Measurements from ENCODE around the gene MAMLD1.
"Not testable (repeated sequence)": the region's sequence is repeated elsewhere in the genome, so short reads cannot be mapped to it uniquely, and the experiment has no call there.

The MAMLD1 gene

DNA sequence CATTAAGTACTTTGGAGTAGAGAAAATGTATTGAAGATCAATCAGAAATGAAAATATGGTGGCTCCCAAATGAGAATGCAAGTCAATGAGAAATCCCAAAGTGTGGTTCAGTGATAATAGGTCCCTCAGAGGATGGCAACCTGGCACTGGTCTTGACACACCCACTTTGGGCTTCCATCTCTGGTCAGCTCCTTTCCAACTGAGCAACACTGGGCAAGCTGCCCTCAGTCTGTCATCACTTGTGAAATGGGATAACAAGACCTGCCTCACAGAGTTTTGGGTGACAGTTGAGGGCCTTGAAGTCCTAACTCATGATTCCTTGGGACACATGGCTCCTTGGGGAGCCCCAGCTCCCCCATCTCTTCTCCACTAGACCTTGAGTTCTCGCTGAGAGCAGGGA is 29.0 kb upstream of the MAMLD1 start:
- H3K36me3 ChIP-seq (ENCODE audit: control insufficient read depth, low read depth, low read length): no peaks in the 10 kb centered on the region
- H3K4me1 ChIP-seq (ENCODE audit: control insufficient read depth, low read depth, low read length): no peaks in the 10 kb centered on the region
- no peak overlapping the region for H3K4me3 ChIP-seq (ENCODE audit: low read length)
- peaks cover 8% of the 10 kb centered on the region for H3K9me3 ChIP-seq (ENCODE audit: control insufficient read depth, low read depth, low read length)
- no peaks in the 10 kb centered on the region for H3K27me3 ChIP-seq (ENCODE audit: control insufficient read depth, insufficient read depth, low read length)
- no peak overlapping the region for H3K27ac ChIP-seq (ENCODE audit: low read length)
- H3K9ac ChIP-seq (ENCODE audit: low read length): no peak overlapping the region

- no peaks in the 10 kb centered on the region for H3K27me3 ChIP-seq (ENCODE audit: control insufficient read depth, insufficient read depth, low read length)
- H3K4me1 ChIP-seq (ENCODE audit: control insufficient read depth, low read depth, low read length): no peaks in the 10 kb centered on the region
- no peak overlapping the region for H3K4me3 ChIP-seq (ENCODE audit: low read length)
- no peaks in the 10 kb centered on the region for H3K36me3 ChIP-seq (ENCODE audit: control insufficient read depth, low read depth, low read length)
- peaks cover 8% of the 10 kb centered on the region for H3K9me3 ChIP-seq (ENCODE audit: control insufficient read depth, low read depth, low read length)
- H3K9ac ChIP-seq (ENCODE audit: low read length): no peak overlapping the region
- no peak overlapping the region for H3K27ac ChIP-seq (ENCODE audit: low read length)
Observed at GRCh38 chrX:150334981-150335380, 28.1 kb upstream of the MAMLD1 start.

DNA sequence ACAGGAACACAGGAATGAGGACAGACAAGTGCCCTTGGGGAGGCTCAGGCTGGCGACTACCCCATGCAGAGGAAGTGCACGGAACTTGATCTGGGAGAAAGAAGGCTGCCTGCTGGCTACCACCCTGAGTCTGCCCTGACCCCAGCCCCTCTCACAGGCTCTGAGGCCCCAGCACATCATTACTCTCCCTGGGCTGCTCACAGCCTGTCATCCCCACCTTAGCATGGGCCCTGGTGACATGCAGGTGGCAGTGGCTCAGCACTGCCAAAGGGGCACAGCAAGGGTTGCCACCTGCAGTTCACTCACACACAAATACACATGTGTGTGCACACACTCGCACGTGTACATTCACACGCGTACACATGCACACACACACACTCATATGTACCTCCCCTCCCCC is 26.1 kb upstream of the MAMLD1 start:
- Histone ChIP-seq H3K27me3 (ENCODE audit: control insufficient read depth, insufficient read depth, low read length) (no peaks in the 10 kb centered on the region), H3K27ac (ENCODE audit: low read length) (no peak overlapping the region), H3K4me3 (ENCODE audit: low read length) (no peak overlapping the region), H3K4me1 (ENCODE audit: control insufficient read depth, low read depth, low read length) (no peaks in the 10 kb centered on the region), H3K36me3 (ENCODE audit: control insufficient read depth, low read depth, low read length) (no peaks in the 10 kb centered on the region), H3K9ac (ENCODE audit: low read length) (no peak overlapping the region), H3K9me3 (ENCODE audit: control insufficient read depth, low read depth, low read length) (peaks cover 8% of the 10 kb centered on the region)

- Histone ChIP-seq H3K27me3 (ENCODE audit: control insufficient read depth, insufficient read depth, low read length) (no peaks in the 10 kb centered on the region), H3K4me3 (ENCODE audit: low read length) (no peak overlapping the region), H3K4me1 (ENCODE audit: control insufficient read depth, low read depth, low read length) (no peaks in the 10 kb centered on the region), H3K9ac (ENCODE audit: low read length) (no peak overlapping the region), H3K27ac (ENCODE audit: low read length) (no peak overlapping the region), H3K36me3 (ENCODE audit: control insufficient read depth, low read depth, low read length) (no peaks in the 10 kb centered on the region), H3K9me3 (ENCODE audit: control insufficient read depth, low read depth, low read length) (peaks cover 8% of the 10 kb centered on the region)
Observed at GRCh38 chrX:150337536-150337935, 25.6 kb upstream of the MAMLD1 start.

DNA sequence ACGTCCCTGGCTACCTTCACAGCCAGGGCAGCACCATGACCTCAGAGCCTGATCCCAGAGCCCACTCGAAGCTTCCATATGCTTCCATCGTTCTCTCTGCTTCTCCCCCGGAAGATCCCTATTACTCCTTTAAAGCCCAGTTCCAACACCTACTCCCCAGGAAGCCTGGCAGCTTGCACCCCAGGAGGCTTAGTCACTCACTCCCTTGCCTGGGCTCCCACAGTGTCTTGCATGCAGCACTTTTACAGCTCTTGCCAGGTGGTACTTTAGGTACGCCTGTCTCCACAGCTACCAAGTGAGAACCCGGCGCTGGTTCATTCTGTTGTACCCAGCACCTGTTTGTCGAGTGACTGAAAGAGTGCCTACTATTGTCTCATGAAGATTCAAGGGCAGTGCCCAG is 24.5 kb upstream of the MAMLD1 start:
- H3K4me3 ChIP-seq (ENCODE audit: low read length): no peak overlapping the region
- H3K27ac ChIP-seq (ENCODE audit: low read length): no peak overlapping the region
- no peaks in the 10 kb centered on the region for H3K36me3 ChIP-seq (ENCODE audit: control insufficient read depth, low read depth, low read length)
- H3K4me1 ChIP-seq (ENCODE audit: control insufficient read depth, low read depth, low read length): no peaks in the 10 kb centered on the region
- H3K9ac ChIP-seq (ENCODE audit: low read length): no peak overlapping the region
- H3K27me3 ChIP-seq (ENCODE audit: control insufficient read depth, insufficient read depth, low read length): no peaks in the 10 kb centered on the region
- H3K9me3 ChIP-seq (ENCODE audit: control insufficient read depth, low read depth, low read length): peaks cover 5% of the 10 kb centered on the region

DNA sequence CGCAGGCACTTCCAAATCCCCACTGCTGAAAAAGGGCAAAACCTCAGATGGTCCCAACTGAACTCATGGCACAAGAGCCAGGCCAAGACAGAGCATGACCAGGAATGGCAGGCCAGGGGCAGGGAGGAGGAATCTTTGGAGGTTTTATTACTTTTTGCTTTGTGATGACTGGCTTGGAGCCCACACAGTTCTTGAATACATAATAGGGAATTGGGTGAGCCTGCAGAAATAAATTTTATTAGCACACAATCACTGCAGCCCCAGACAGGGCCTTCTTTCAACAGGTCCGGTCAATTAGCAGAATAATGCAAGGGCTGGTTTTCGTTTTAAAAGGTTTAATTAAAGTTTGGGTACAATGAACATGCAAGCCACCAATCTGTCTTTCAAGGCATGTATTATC is 23.4 kb upstream of the MAMLD1 start:
- H3K36me3 ChIP-seq (ENCODE audit: control insufficient read depth, low read depth, low read length): no peaks in the 10 kb centered on the region
- no peaks in the 10 kb centered on the region for H3K27me3 ChIP-seq (ENCODE audit: control insufficient read depth, insufficient read depth, low read length)
- peaks cover 5% of the 10 kb centered on the region for H3K9me3 ChIP-seq (ENCODE audit: control insufficient read depth, low read depth, low read length)
- no peak overlapping the region for H3K4me3 ChIP-seq (ENCODE audit: low read length)
- no peak overlapping the region for H3K27ac ChIP-seq (ENCODE audit: low read length)
- no peak overlapping the region for H3K9ac ChIP-seq (ENCODE audit: low read length)
- no peaks in the 10 kb centered on the region for H3K4me1 ChIP-seq (ENCODE audit: control insufficient read depth, low read depth, low read length)

DNA sequence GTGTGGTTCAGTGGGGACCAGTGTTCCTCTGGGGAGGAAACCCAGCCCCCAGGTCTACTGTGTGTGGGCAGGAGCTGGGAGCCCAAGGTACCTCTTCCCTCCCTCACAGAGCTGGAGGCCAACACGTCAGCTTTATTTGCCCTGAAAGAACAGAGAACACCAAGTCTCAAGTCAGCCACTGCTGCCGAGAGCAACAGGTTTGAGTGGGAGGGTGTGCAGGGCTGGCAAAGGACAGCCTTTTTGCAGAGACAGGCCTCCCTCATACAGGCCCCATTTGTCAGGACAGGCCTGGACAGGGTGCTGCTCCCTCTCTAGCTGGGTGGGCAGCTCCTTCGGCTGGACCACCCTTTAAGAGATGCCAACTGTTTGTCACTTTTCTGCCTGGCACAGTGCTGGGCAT is 22.8 kb upstream of the MAMLD1 start:
- not testable (repeated sequence) for H3K9ac ChIP-seq (ENCODE audit: low read length); H3K9me3 ChIP-seq (ENCODE audit: control insufficient read depth, low read depth, low read length); H3K27ac ChIP-seq (ENCODE audit: low read length); H3K36me3 ChIP-seq (ENCODE audit: control insufficient read depth, low read depth, low read length); H3K4me1 ChIP-seq (ENCODE audit: control insufficient read depth, low read depth, low read length); H3K27me3 ChIP-seq (ENCODE audit: control insufficient read depth, insufficient read depth, low read length); H3K4me3 ChIP-seq (ENCODE audit: low read length)

DNA sequence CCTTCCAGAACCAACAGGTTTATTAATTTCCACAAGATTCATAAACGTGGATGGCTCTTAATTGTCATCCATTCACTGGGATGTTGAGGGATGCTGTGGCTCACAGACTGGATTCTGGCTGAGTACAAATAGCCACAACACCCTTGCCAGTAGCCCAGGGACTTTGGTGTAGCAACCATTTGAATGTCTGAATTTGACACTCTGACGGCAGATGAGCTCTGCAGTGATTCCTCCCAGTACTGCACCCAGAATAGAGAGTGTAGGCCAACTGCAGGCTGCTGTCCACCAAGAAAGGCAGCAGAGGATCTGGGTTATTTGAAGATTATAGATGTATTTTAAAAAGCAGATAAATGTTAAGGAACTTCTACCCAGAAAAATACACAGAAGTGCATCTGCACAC is 15.6 kb upstream of the MAMLD1 start:
- H3K9ac ChIP-seq (ENCODE audit: low read length): no peak overlapping the region
- peaks cover 6% of the 10 kb centered on the region for H3K4me1 ChIP-seq (ENCODE audit: control insufficient read depth, low read depth, low read length)
- no peak overlapping the region for H3K4me3 ChIP-seq (ENCODE audit: low read length)
- H3K9me3 ChIP-seq (ENCODE audit: control insufficient read depth, low read depth, low read length): peaks cover 10% of the 10 kb centered on the region
- H3K36me3 ChIP-seq (ENCODE audit: control insufficient read depth, low read depth, low read length): no peaks in the 10 kb centered on the region
- H3K27me3 ChIP-seq (ENCODE audit: control insufficient read depth, insufficient read depth, low read length): no peaks in the 10 kb centered on the region
- H3K27ac ChIP-seq (ENCODE audit: low read length): no peak overlapping the region

GRCh38 chrX:150348365-150348764 is 14.8 kb upstream of the MAMLD1 start:
- peaks cover 6% of the 10 kb centered on the region for H3K4me1 ChIP-seq (ENCODE audit: control insufficient read depth, low read depth, low read length)
- H3K27ac ChIP-seq (ENCODE audit: low read length): no peak overlapping the region
- no peaks in the 10 kb centered on the region for H3K36me3 ChIP-seq (ENCODE audit: control insufficient read depth, low read depth, low read length)
- peaks cover 10% of the 10 kb centered on the region for H3K9me3 ChIP-seq (ENCODE audit: control insufficient read depth, low read depth, low read length)
- H3K27me3 ChIP-seq (ENCODE audit: control insufficient read depth, insufficient read depth, low read length): no peaks in the 10 kb centered on the region
- H3K9ac ChIP-seq (ENCODE audit: low read length): no peak overlapping the region
- H3K4me3 ChIP-seq (ENCODE audit: low read length): no peak overlapping the region

DNA sequence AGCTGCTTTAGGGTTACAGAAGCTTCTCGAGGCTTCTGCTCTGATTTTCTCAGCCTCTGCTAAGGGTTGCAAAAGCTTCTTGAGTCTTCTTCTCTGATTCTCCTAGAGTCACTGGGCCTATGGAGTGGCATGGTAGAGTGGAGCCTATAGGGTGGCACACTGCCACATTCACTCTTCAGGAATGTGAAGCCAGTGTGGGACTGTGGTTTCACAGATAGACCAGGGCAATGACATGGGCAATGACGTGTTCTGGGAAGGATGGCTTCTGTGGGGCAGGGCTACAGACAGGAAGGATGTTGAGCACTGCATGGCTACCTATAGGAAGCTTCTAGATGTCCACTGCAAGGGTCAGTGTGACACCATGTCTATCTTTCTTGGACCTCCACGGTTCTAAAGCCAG is 11.0 kb upstream of the MAMLD1 start:
- H3K4me3 ChIP-seq (ENCODE audit: low read length): no peak overlapping the region
- no peak overlapping the region for H3K27ac ChIP-seq (ENCODE audit: low read length)
- H3K4me1 ChIP-seq (ENCODE audit: control insufficient read depth, low read depth, low read length): peaks cover 6% of the 10 kb centered on the region
- H3K9ac ChIP-seq (ENCODE audit: low read length): no peak overlapping the region
- H3K36me3 ChIP-seq (ENCODE audit: control insufficient read depth, low read depth, low read length): no peaks in the 10 kb centered on the region
- no peaks in the 10 kb centered on the region for H3K27me3 ChIP-seq (ENCODE audit: control insufficient read depth, insufficient read depth, low read length)
- peaks cover 3% of the 10 kb centered on the region for H3K9me3 ChIP-seq (ENCODE audit: control insufficient read depth, low read depth, low read length)

DNA sequence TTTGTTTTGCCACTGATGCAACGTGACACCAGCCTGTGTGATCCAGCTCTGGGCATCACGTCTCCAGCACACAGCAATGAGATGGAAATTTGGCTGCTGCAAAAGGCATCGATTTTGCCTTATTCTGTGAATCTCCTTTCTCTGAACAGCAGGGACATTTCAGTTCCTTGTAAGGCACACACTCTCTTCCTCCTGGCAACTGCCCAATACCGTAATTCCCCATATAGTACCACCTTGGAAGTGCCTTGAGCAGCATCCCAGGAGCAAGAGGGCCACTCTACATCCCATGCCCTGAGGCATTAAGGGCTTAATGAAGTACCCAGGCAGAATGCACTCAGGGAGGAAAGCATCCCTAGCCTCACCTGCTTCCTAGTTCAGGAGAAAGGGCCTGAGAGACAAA is 10.5 kb upstream of the MAMLD1 start:
- H3K4me1 ChIP-seq (ENCODE audit: control insufficient read depth, low read depth, low read length): peaks cover 6% of the 10 kb centered on the region
- H3K4me3 ChIP-seq (ENCODE audit: low read length): no peak overlapping the region
- H3K9ac ChIP-seq (ENCODE audit: low read length): no peak overlapping the region
- H3K27me3 ChIP-seq (ENCODE audit: control insufficient read depth, insufficient read depth, low read length): no peaks in the 10 kb centered on the region
- H3K9me3 ChIP-seq (ENCODE audit: control insufficient read depth, low read depth, low read length): peaks cover 3% of the 10 kb centered on the region
- H3K36me3 ChIP-seq (ENCODE audit: control insufficient read depth, low read depth, low read length): no peaks in the 10 kb centered on the region
- H3K27ac ChIP-seq (ENCODE audit: low read length): no peak overlapping the region

DNA sequence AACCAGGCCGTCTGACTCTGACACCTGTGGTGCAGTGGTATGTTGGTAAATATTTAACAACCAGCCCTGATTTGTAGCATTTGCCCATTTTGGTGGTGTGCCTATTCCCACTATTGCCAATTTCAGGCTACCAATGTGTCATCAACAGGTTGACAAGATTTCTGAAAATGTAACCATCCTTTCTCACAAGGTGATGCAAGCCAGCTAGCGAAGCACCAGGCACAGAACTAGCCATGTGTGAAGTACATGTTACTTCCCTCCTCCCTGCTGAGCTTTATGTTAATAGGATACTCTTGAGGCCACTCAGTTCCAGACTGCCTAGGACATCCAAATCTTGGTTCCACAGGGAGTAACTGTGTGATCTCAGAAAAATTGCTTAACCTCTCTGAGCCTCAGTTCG is 7.2 kb upstream of the MAMLD1 start:
- no peaks in the 10 kb centered on the region for H3K9me3 ChIP-seq (ENCODE audit: control insufficient read depth, low read depth, low read length)
- no peak overlapping the region for H3K4me3 ChIP-seq (ENCODE audit: low read length)
- H3K9ac ChIP-seq (ENCODE audit: low read length): no peak overlapping the region
- H3K27ac ChIP-seq (ENCODE audit: low read length): no peak overlapping the region
- H3K27me3 ChIP-seq (ENCODE audit: control insufficient read depth, insufficient read depth, low read length): peaks cover 19% of the 10 kb centered on the region
- H3K36me3 ChIP-seq (ENCODE audit: control insufficient read depth, low read depth, low read length): no peaks in the 10 kb centered on the region
- H3K4me1 ChIP-seq (ENCODE audit: control insufficient read depth, low read depth, low read length): no peaks in the 10 kb centered on the region

All from iPS-18a (cell line).